GM12878 (cell line): ENCODE measurements around the gene TNFRSF1A.

ENCODE experiments used
- CTCF ChIP-seq, 3 experiments: IDR thresholded peaks in 2 of 3; conservative IDR thresholded peaks in 1 of 3; 2 replicates each; pipeline ENCODE4 v1.5.1; 2011; ENCODE audit warnings: low read depth in 3 of 3, low read length in 3 of 3, mild to moderate bottlenecking in 3 of 3, control low read depth in 2 of 3, moderate library complexity in 2 of 3, inconsistent platforms in 1 of 3, mixed read lengths in 1 of 3; ENCODE audit not compliant: control insufficient read depth in 2 of 3, insufficient read depth in 1 of 3; ENCODE audit errors: extremely low read depth in 1 of 3
- EZH2 ChIP-seq: IDR thresholded peaks from 2 replicates; pipeline ENCODE4 v1.6.1; 2012; ENCODE audit warnings: low read depth, mild to moderate bottlenecking, control low read depth, inconsistent platforms, low read length, borderline replicate concordance; ENCODE audit not compliant: control insufficient read depth
- FOXM1 ChIP-seq: IDR thresholded peaks from 2 replicates; pipeline ENCODE4 v1.6.1; 2012; ENCODE audit warnings: low read depth, mild to moderate bottlenecking, inconsistent platforms, low read length, moderate library complexity

DNA sequence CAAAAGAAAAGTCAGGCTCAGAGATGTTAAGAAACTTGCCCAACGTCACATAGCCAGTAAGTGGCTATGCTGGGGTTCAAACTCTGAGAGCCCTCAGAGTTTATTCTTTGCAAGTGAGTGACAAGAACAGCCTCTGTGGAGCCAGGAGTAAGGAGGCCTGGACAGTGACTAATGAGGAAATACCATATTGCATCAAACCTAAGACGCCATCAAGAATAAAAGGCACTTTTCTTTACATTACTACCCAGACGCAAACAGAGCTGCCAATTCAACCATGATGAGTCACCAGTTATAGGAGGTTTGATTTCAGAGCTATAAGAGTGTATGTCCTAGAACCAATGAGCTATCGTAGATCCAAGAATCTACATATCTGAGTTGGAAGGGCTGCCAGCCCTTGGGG, 9.4 kb downstream of the TNFRSF1A start:
- no peak for TF ChIP-seq EZH2
- TF ChIP-seq FOXM1 = no peak
- TF ChIP-seq CTCF (IDR thresholded peaks at IDR 0.05 in 2 of 3, conservative IDR thresholded peaks at IDR 0.05 in 1 of 3; ENCODE audit: control insufficient read depth in 2 of 3, extremely low read depth in 1 of 3, insufficient read depth in 1 of 3, low read depth in 3 of 3, low read length in 3 of 3) = no peak
